Trophoblast cell (in vitro differentiated cells and primary cell): ENCODE measurements around the gene DNPH1.

Experiments used
- DNase-seq, 2 donors: peaks; one replicate each; pipeline ENCODE4 v3.0.0-alpha.2; 2016
- H2AFZ ChIP-seq: 2 replicates; pipeline ENCODE4 v1.6.1; 2013; ENCODE audit warnings: low read length, moderate library complexity, mild to moderate bottlenecking; ENCODE audit not compliant: insufficient read depth, poor library complexity
- H2AK5ac ChIP-seq: 2 replicates; pipeline ENCODE4 v1.6.1; 2013; ENCODE audit warnings: mild to moderate bottlenecking, low read length
- H2BK120ac ChIP-seq: 2 replicates; pipeline ENCODE4 v1.6.1; 2013; ENCODE audit warnings: low read length, mild to moderate bottlenecking, moderate library complexity; ENCODE audit not compliant: insufficient read depth, poor library complexity
- H2BK12ac ChIP-seq: 2 replicates; pipeline ENCODE4 v1.6.1; 2013; ENCODE audit warnings: mild to moderate bottlenecking, low read length, moderate library complexity
- H2BK5ac ChIP-seq: 2 replicates; pipeline ENCODE4 v1.6.1; 2013; ENCODE audit warnings: low read length, low read depth, moderate library complexity, mild to moderate bottlenecking; ENCODE audit not compliant: poor library complexity
- H3K14ac ChIP-seq: 2 replicates; pipeline ENCODE4 v1.6.1; 2013; ENCODE audit warnings: mild to moderate bottlenecking, low read length
- H3K18ac ChIP-seq: 2 replicates; pipeline ENCODE4 v1.6.1; 2013; ENCODE audit warnings: mild to moderate bottlenecking, low read length
- H3K23ac ChIP-seq: 2 replicates; pipeline ENCODE4 v1.6.1; 2013; ENCODE audit warnings: low read length
- H3K27ac ChIP-seq: 2 replicates; pipeline ENCODE4 v1.5.1; 2013; ENCODE audit warnings: low read depth, mild to moderate bottlenecking, inconsistent platforms, low read length, moderate library complexity
- H3K27me3 ChIP-seq: 2 replicates; pipeline ENCODE4 v1.6.1; 2013; ENCODE audit warnings: inconsistent platforms, mild to moderate bottlenecking, low read length, moderate library complexity; ENCODE audit not compliant: insufficient read depth
- H3K36me3 ChIP-seq, 2 experiments: 1 replicate in 1 of 2; 2 replicates in 1 of 2; pipeline ENCODE4 v1.6.1; 2013; ENCODE audit warnings: low read length in 2 of 2, mild to moderate bottlenecking in 2 of 2, moderate library complexity in 1 of 2; ENCODE audit not compliant: insufficient read depth in 2 of 2, control insufficient read depth in 1 of 2
- H3K4ac ChIP-seq: 2 replicates; pipeline ENCODE4 v1.6.1; 2013; ENCODE audit warnings: low read depth, mild to moderate bottlenecking, low read length, moderate library complexity
- H3K4me1 ChIP-seq, 2 experiments: 1 replicate in 1 of 2; 2 replicates in 1 of 2; pipeline ENCODE4 v1.6.1; 2013; ENCODE audit warnings: low read length in 2 of 2, mild to moderate bottlenecking in 2 of 2, moderate library complexity in 1 of 2; ENCODE audit not compliant: insufficient read depth in 2 of 2, control insufficient read depth in 1 of 2
- H3K4me2 ChIP-seq: 2 replicates; pipeline ENCODE4 v1.6.1; 2013; ENCODE audit warnings: inconsistent platforms, mild to moderate bottlenecking, low read length, moderate library complexity
- H3K4me3 ChIP-seq: 2 replicates; pipeline ENCODE4 v1.5.1; 2013; ENCODE audit warnings: mild to moderate bottlenecking, low read depth, low read length, inconsistent platforms
- H3K79me1 ChIP-seq: one replicate; pipeline ENCODE4 v1.6.1; 2013; ENCODE audit warnings: low read length
- H3K79me2 ChIP-seq: 2 replicates; pipeline ENCODE4 v1.6.1; 2013; ENCODE audit warnings: low read length, mild to moderate bottlenecking; ENCODE audit not compliant: control insufficient read depth, insufficient read depth, poor library complexity
- H3K9ac ChIP-seq: 2 replicates; pipeline ENCODE4 v1.6.1; 2013; ENCODE audit warnings: mild to moderate bottlenecking, low read length
- H3K9me3 ChIP-seq: 2 replicates; pipeline ENCODE4 v1.6.1; 2013; ENCODE audit warnings: low read depth, mild to moderate bottlenecking, control low read depth, inconsistent platforms, low read length; ENCODE audit not compliant: insufficient read depth
- H4K12ac ChIP-seq: 2 replicates; pipeline ENCODE4 v1.6.1; 2013; ENCODE audit warnings: low read depth, mild to moderate bottlenecking, low read length, moderate library complexity
- H4K8ac ChIP-seq: 2 replicates; pipeline ENCODE4 v1.6.1; 2013; ENCODE audit warnings: low read depth, mild to moderate bottlenecking, low read length, moderate library complexity
- H4K91ac ChIP-seq: one replicate; pipeline ENCODE4 v1.6.1; 2013; ENCODE audit warnings: low read depth, mild to moderate bottlenecking, low read length, moderate library complexity
- WGBS: extraction: QIAGEN DNeasy Blood & Tissue Kit; methylation state at CpG from one replicate; pipeline ENCODE4 v1.1.7; 2013; ENCODE audit warnings: missing lambda C conversion rate; ENCODE audit not compliant: insufficient read length, insufficient coverage; ENCODE audit errors: extremely low coverage; 5-methylcytosine and 5-hydroxymethylcytosine counted together

The DNPH1 gene

GRCh38 chr6:43203029-43203717 is 26.1 kb downstream of the DNPH1 start:
- Histone ChIP-seq H3K79me2 (no peaks in the 10 kb centered on the region), H2AFZ (no peak overlapping the region), H2AK5ac (no peak overlapping the region), H3K23ac (no peak overlapping the region), H3K36me3 (peaks cover 17 to 28% of the 10 kb centered on the region in 2 experiments), H3K9me3 (no peaks in the 10 kb centered on the region), H3K9ac (no peak overlapping the region), H3K79me1 (no peaks in the 10 kb centered on the region), H3K27ac (no peak overlapping the region), H2BK120ac (no peak overlapping the region), H3K4me1 (no peaks in the 10 kb centered on the region), H2BK5ac (no peak overlapping the region), H2BK12ac (no peak overlapping the region), H3K27me3 (no peaks in the 10 kb centered on the region), H3K4me3 (no peak overlapping the region), H4K8ac (no peak overlapping the region), H3K4ac (no peak overlapping the region), H4K91ac (no peak overlapping the region), H3K14ac (no peak overlapping the region), H3K18ac (no peak overlapping the region), H4K12ac (no peak overlapping the region), H3K4me2 (no peak overlapping the region)
- 100% methylated on average over 1 of the region's 17 CpGs for WGBS
- no peak for DNase-seq

GRCh38 chr6:43202451-43202850 is 26.8 kb downstream of the DNPH1 start:
- WGBS = no CpG with 5 or more reads among the region's 5 CpGs
- no peak overlapping the region for H2AFZ ChIP-seq
- no peak overlapping the region for H2AK5ac ChIP-seq

GRCh38 chr6:43200541-43200940 is 28.7 kb downstream of the DNPH1 start:
- H2AK5ac ChIP-seq = no peak overlapping the region
- no peaks in the 10 kb centered on the region for H3K9me3 ChIP-seq
- H4K8ac ChIP-seq = no peak overlapping the region
- H3K4me1 ChIP-seq = no peaks in the 10 kb centered on the region
- H3K23ac ChIP-seq = no peak overlapping the region
- H2BK12ac ChIP-seq = no peak overlapping the region
- no peak overlapping the region for H4K91ac ChIP-seq
- WGBS = no CpG with 5 or more reads among the region's 6 CpGs
- no peak overlapping the region for H3K9ac ChIP-seq
- H3K79me2 ChIP-seq = no peaks in the 10 kb centered on the region
- no peak overlapping the region for H2BK5ac ChIP-seq
- no peak overlapping the region for H3K27ac ChIP-seq
- H3K79me1 ChIP-seq = no peaks in the 10 kb centered on the region
- no peak overlapping the region for H3K18ac ChIP-seq
- no peak overlapping the region for H2BK120ac ChIP-seq
- H4K12ac ChIP-seq = no peak overlapping the region
- DNase-seq = no peak
- no peak overlapping the region for H3K4ac ChIP-seq
- H3K4me2 ChIP-seq = no peak overlapping the region
- no peaks in the 10 kb centered on the region for H3K27me3 ChIP-seq
- peaks cover 22 to 36% of the 10 kb centered on the region in 2 experiments for H3K36me3 ChIP-seq
- H2AFZ ChIP-seq = no peak overlapping the region
- no peak overlapping the region for H3K14ac ChIP-seq
- H3K4me3 ChIP-seq = no peak overlapping the region

More at GRCh38 chr6:43202451-43202850, 26.8 kb downstream of the DNPH1 start:
- Histone ChIP-seq H3K27ac (no peak overlapping the region), H4K8ac (no peak overlapping the region), H3K4me3 (no peak overlapping the region), H3K79me2 (no peaks in the 10 kb centered on the region), H3K27me3 (no peaks in the 10 kb centered on the region), H3K23ac (no peak overlapping the region), H3K9ac (no peak overlapping the region), H2BK120ac (no peak overlapping the region), H3K14ac (no peak overlapping the region), H2BK5ac (no peak overlapping the region), H2BK12ac (no peak overlapping the region), H3K36me3 (peaks cover 17 to 28% of the 10 kb centered on the region in 2 experiments), H4K91ac (no peak overlapping the region), H3K9me3 (no peaks in the 10 kb centered on the region), H3K18ac (no peak overlapping the region), H4K12ac (no peak overlapping the region), H3K4me1 (no peaks in the 10 kb centered on the region), H3K4me2 (no peak overlapping the region), H3K4ac (no peak overlapping the region), H3K79me1 (no peaks in the 10 kb centered on the region)
- no peak for DNase-seq

- no peaks in the 10 kb centered on the region for H3K27me3 ChIP-seq
- no peak overlapping the region for H4K8ac ChIP-seq
- H2BK120ac ChIP-seq = no peak overlapping the region
- H3K14ac ChIP-seq = no peak overlapping the region
- no peak overlapping the region for H3K4ac ChIP-seq
- no peak overlapping the region for H2BK12ac ChIP-seq
- H3K18ac ChIP-seq = no peak overlapping the region
- no peaks in the 10 kb centered on the region for H3K79me1 ChIP-seq
- no peak overlapping the region for H3K23ac ChIP-seq
- H3K4me3 ChIP-seq = no peak overlapping the region
- H4K91ac ChIP-seq = no peak overlapping the region
- no peaks in the 10 kb centered on the region for H3K79me2 ChIP-seq
- H3K4me1 ChIP-seq = no peaks in the 10 kb centered on the region
- no peak overlapping the region for H3K27ac ChIP-seq
- no peak overlapping the region for H2AFZ ChIP-seq
- H3K9ac ChIP-seq = no peak overlapping the region
- no peaks in the 10 kb centered on the region for H3K9me3 ChIP-seq
- no peak overlapping the region for H2BK5ac ChIP-seq
- H4K12ac ChIP-seq = no peak overlapping the region
- DNase-seq = no peak
- no peak overlapping the region for H3K4me2 ChIP-seq
- peaks cover 22 to 39% of the 10 kb centered on the region in 2 experiments for H3K36me3 ChIP-seq
- no CpG with 5 or more reads among the region's 6 CpGs for WGBS
- no peak overlapping the region for H2AK5ac ChIP-seq
Measured at GRCh38 chr6:43199912-43200311, 29.4 kb downstream of the DNPH1 start.
